Natural killer cell (primary cell): ENCODE data around the gene CNN1. TPM values are rescaled to one million over a fixed set of nuclear protein-coding genes. Genes with fewer than 3 reads are reported as not detected.

Experiments
- ATAC-seq, 3 donors: fragments of 150-1000 bp in 2 of 3; fragments of 200-7000 bp in 1 of 3; cut with Tn5 transposase; 1 replicate in 1 of 3; 2 replicates in 2 of 3; pipeline ENCODE4 v1.10.0; 2021; ENCODE audit warnings: mild to moderate bottlenecking in 2 of 3, moderate library complexity in 2 of 3
- DNase-seq, 2 donors: peaks; one replicate each; pipeline versions ENCODE4 v3.0.0 to v3.0.0-alpha.2; 2013 to 2021; ENCODE audit warnings: mixed read lengths in 1 of 2
- H3K27ac ChIP-seq: one replicate; pipeline ENCODE4 v1.5.1; 2013; ENCODE audit warnings: mild to moderate bottlenecking, low read length
- H3K27me3 ChIP-seq: one replicate; pipeline ENCODE4 v1.6.1; 2013; ENCODE audit warnings: low read length; ENCODE audit not compliant: control insufficient read depth, insufficient read depth
- H3K36me3 ChIP-seq: one replicate; pipeline ENCODE4 v1.6.1; 2013; ENCODE audit warnings: low read length; ENCODE audit not compliant: control insufficient read depth, insufficient read depth
- H3K4me1 ChIP-seq: one replicate; pipeline ENCODE4 v1.6.1; 2013; ENCODE audit warnings: low read length; ENCODE audit not compliant: control insufficient read depth, insufficient read depth
- H3K4me3 ChIP-seq: one replicate; pipeline ENCODE4 v1.5.1; 2013; ENCODE audit warnings: low read length
- H3K9me3 ChIP-seq: one replicate; pipeline ENCODE4 v1.6.1; 2013; ENCODE audit warnings: low read length; ENCODE audit not compliant: control insufficient read depth, insufficient read depth
- H3K27ac Mint-ChIP-seq, 2 donors: one replicate each; pipeline ENCODE4 v1.8.0; 2022; ENCODE audit warnings: mild to moderate bottlenecking in 2 of 2, mixed read lengths in 2 of 2, moderate library complexity in 1 of 2
- H3K27me3 Mint-ChIP-seq, 2 donors: one replicate each; pipeline ENCODE4 v1.8.0; 2022; ENCODE audit warnings: low read depth in 2 of 2, mixed read lengths in 2 of 2
- H3K36me3 Mint-ChIP-seq: one replicate; pipeline ENCODE4 v1.8.0; 2022; ENCODE audit warnings: mixed read lengths
- H3K4me1 Mint-ChIP-seq, 2 donors: one replicate each; pipeline ENCODE4 v1.8.0; 2022; ENCODE audit warnings: mixed read lengths in 2 of 2
- H3K4me3 Mint-ChIP-seq: one replicate; pipeline ENCODE4 v1.8.0; 2022; ENCODE audit warnings: mild to moderate bottlenecking, moderate library complexity, mixed read lengths
- H3K9me3 Mint-ChIP-seq, 2 donors: one replicate each; pipeline ENCODE4 v1.8.0; 2022; ENCODE audit warnings: mixed read lengths in 2 of 2
- CTCF ChIP-seq: fragments of 200-600 bp; IDR thresholded peaks from one replicate; pipeline ENCODE4 v1.8.0; 2022; ENCODE audit warnings: antibody characterized with exemption
- WGBS: methylation state at CpG from one replicate; pipeline ENCODE4 v1.1.7; 2013; ENCODE audit warnings: missing lambda C conversion rate; ENCODE audit not compliant: insufficient coverage; 5-methylcytosine and 5-hydroxymethylcytosine counted together
- intact Hi-C: fragments of 100-400 bp; cut with micrococcal nuclease; formaldehyde crosslinking; loops from one replicate; pipeline ENCODE4 v1.14.2; 2022
- total RNA-seq, 4 donors: library from RNA; stranded (reverse); fragments of 120-200 nt in 1 of 4; gene quantifications; one replicate each; pipeline versions ENCODE4 v1.2.3 to v1.2.4, GENCODE V29; 2013 to 2022

The CNN1 gene
- total RNA-seq, 3 donors from 2014 or later (not counting 1 experiment from before 2014, with no cell fraction given): not detected

- no peak overlapping the region for H3K4me3 ChIP-seq
- WGBS: 100% methylated on average over 6 of the region's 6 CpGs
- H3K27me3 ChIP-seq: no peaks in the 10 kb centered on the region
- no peaks in the 10 kb centered on the region for H3K9me3 Mint-ChIP-seq
- peaks cover 5% of the 10 kb centered on the region for H3K36me3 ChIP-seq
- no peak overlapping the region for H3K27ac ChIP-seq
- H3K27me3 Mint-ChIP-seq: no peaks in the 10 kb centered on the region
- peak overlapping the region; percentile 58 to 88 for H3K27ac Mint-ChIP-seq
- peaks cover 16% of the 10 kb centered on the region for H3K4me1 ChIP-seq
- H3K36me3 Mint-ChIP-seq: no peaks in the 10 kb centered on the region
- DNase-seq: no peak
- no peak for ATAC-seq
- H3K9me3 ChIP-seq: no peaks in the 10 kb centered on the region
- intact Hi-C loops: loop anchor here (10.0 kb wide), 1 partner anchor 132 kb away; the partner anchor contains the start of gene SWSAP1
- TF ChIP-seq CTCF: no peak
- peaks cover 15 to 19% of the 10 kb centered on the region in 2 donors for H3K4me1 Mint-ChIP-seq
- H3K4me3 Mint-ChIP-seq: peak overlapping the region; percentile 65
Observed at GRCh38 chr19:11506967-11507366, 31.7 kb upstream of the CNN1 start.

GRCh38 chr19:11507370-11508078 lies 31.1 kb upstream of the CNN1 start:
- Histone ChIP-seq H3K9me3 (no peaks in the 10 kb centered on the region), H3K4me1 (peaks cover 16% of the 10 kb centered on the region), H3K27ac (no peak overlapping the region), H3K36me3 (peaks cover 5% of the 10 kb centered on the region), H3K4me3 (no peak overlapping the region), H3K27me3 (no peaks in the 10 kb centered on the region)
- Mint-ChIP-seq H3K27me3 (no peaks in the 10 kb centered on the region), H3K4me1 (peaks cover 15 to 19% of the 10 kb centered on the region in 2 donors), H3K9me3 (no peaks in the 10 kb centered on the region), H3K36me3 (no peaks in the 10 kb centered on the region), H3K27ac (peak overlapping the region in 1 of 2 donors; percentile 88), H3K4me3 (peak overlapping the region; percentile 56)
- WGBS: 98% methylated on average over 17 of the region's 18 CpGs
- intact Hi-C loops: loop anchor here (10.0 kb wide), 1 partner anchor 133 kb away; the partner anchor contains the start of gene SWSAP1
- DNase-seq: no peak
- ATAC-seq: no peak
- no peak for TF ChIP-seq CTCF

GRCh38 chr19:11510444-11510843 lies 28.2 kb upstream of the CNN1 start:
- WGBS: 97% methylated on average over 8 of the region's 8 CpGs
- no peaks in the 10 kb centered on the region for H3K27me3 Mint-ChIP-seq
- no peak overlapping the region for H3K27ac ChIP-seq
- no peaks in the 10 kb centered on the region for H3K27me3 ChIP-seq
- H3K36me3 Mint-ChIP-seq: no peaks in the 10 kb centered on the region
- no peaks in the 10 kb centered on the region for H3K9me3 Mint-ChIP-seq
- no peak overlapping the region for H3K4me3 ChIP-seq
- TF ChIP-seq CTCF: no peak
- no peak for DNase-seq
- H3K4me1 Mint-ChIP-seq: peaks cover 8 to 11% of the 10 kb centered on the region in 2 donors
- peak overlapping the region in 1 of 2 donors; percentile 15 for H3K27ac Mint-ChIP-seq
- H3K9me3 ChIP-seq: no peaks in the 10 kb centered on the region
- no peak for ATAC-seq
- intact Hi-C loops: no loop called here
- H3K4me3 Mint-ChIP-seq: no peak overlapping the region
- peaks cover 9% of the 10 kb centered on the region for H3K4me1 ChIP-seq
- peaks cover 12% of the 10 kb centered on the region for H3K36me3 ChIP-seq
